Effector CD8-positive, alpha-beta T cell (primary cell): Measurements from ENCODE around the gene PLBD1.

Source experiments
- DNase-seq: peaks from one replicate; lab custom pipeline; 2025; lab: John Stamatoyannopoulos, UW

Gene PLBD1

DNA sequence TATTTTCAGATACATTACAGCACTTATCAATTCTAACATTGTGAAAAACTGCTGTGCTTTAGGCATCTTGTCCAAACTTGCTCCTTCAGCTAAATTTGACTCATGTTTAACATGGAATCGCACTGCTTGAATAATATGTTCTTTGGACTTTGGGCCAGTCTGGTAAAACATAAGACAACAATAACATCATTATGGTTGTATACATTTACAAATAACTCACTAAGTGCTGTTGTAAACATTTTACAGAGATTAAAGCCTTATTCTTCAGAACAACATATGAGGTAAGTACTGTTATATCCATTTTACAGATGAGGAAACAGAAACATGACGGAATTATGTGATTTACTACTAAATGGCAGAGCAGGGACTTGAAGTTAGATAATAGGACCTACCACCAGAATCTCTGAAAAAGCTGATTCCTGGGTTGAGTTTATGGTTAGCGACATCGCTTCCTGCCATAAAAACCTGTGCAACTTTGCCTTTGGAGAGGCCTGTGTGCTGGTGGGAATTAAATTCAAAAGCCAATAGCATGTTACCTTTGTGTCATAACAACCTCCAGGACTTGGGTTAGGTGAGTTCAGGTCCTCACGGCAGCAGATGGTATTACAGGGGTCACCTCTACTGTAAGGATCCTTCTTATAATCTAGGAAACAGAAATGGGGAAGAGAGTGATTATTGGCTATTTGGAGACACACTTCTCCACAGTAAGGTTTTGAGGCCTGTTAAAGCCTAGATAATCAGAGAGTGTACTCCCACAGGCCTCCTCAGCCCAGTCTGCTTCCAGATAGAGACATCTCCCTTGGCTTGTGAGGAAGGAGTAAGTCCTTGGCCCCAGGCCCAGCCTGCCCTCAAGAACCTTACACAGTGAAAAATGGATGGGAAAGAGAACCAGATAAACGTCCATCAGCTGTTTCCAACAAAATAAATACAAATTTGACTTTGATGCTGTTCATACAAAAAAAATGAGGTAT, 61.8 kb downstream of the PLBD1 start:
- no peak for DNase-seq

DNA sequence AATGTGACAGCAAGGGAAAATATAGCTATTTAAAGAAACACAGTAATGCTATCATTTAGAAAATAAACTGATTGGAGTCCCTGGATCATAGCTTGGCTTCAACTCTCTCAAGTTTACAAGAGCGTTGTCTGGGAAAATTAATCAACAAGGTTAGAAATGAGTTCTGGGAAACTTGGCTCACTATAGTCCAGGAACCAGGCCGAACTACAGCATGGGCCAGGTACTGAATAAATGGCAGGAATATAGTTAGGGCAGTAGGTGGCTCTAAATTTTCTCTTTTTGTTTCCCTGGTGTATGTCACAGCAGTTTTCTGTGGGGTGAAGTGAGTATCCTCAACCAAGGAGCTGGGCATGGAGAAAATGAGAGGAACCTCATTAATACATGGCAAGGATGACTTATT, 72.4 kb downstream of the PLBD1 start:
- no peak for DNase-seq

DNA sequence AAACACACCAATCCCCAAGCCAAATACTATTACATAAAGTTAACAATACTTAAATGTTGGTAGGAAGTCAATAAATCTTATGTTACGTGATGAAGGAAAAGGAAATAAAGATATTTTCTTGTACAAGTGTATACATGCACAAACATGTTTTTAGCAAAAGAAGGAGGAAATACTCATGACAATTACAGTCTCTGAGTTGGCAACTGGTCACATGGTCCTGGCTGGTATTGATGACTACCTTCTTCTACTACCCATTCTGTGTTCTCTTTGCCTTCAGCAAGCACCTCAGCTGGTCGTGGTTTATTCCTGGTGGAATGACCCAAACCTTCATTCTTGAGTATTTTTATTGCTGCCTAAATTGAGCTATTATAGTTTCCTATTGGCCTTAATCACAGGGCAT, 84.8 kb downstream of the PLBD1 start:
- no peak for DNase-seq

DNA sequence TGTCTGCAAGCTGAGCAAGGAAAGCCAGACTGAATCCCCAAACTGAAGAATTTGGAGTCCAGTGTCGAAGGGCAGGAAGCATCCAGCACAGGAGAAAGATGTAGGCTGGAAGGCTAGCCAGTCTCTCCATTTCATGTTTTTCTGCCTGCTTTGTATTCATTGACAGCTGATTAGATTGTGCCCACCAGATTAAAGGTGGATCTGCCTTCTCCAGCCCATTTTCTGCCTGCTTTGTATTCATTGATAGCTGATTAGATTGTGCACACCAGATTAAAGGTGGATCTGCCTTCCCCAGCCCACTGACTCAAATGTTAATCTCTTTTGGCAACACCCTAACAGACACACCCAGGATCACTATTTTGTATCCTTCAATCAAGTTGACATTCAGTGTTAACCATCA, 85.3 kb downstream of the PLBD1 start:
- DNase-seq = no peak

DNA sequence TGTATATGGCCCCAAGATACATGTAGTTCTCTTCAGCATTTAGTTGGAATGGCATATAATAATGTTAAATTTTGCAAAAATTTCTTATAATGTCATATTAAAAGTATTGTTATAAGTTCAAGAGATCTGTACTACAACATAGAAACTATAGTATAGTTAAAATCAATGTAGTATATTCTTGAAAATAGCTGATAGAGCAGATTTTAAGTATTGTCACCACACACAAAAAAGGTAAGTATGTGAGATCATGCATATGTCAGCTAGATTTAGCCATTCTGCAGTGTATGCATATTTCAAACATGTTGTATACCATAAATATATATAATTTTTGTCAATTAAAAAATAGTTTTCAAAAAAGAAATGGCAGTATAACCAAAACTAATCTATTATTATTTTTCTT, 86.5 kb downstream of the PLBD1 start:
- DNase-seq = no peak

DNA sequence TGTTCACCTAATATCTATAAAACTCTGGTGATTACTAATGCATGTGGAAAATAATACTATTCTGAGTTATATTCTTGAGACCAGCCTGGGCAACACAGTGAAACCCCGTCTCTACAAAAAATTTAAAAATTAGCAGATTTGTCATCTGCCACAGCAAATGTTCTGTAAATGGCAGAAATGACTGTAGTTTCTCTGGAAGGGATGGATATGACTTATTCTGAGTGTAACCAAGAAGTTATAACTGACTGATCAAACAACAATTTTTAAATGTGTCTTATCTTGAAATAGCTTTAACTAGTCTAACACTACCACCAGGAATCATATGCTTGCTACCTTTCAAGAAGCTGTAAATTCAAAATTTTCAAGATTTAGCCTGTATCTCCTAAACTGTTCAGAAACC, 88.7 kb downstream of the PLBD1 start:
- DNase-seq = no peak

DNA sequence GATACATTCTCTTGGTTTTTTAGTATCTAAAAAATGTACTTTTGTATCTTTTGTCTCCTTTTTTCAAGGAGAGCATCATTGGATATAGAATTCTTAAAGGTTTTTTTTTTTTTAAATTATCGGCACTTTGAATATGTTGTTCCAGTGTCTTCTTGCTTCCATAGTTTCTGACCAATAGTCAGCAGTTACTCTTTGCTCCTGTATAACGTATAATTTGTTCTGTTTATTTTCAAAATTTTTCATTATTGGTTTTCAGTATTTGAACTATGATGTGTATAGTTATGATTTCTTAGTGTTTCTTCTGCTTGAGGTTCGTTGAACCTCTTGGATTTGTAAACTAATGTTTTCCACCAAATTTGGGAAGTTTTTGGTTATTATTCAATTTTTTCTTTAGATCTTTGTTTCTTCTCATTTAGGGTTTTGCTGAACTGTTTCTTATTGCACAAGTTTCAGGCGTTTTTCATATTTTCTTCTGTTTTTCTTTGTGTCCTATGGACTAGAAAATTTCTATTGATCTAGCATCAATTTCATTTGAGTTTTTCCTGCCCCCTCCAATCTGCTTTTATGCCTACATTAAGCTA, 93.9 kb downstream of the PLBD1 start:
- no peak for DNase-seq

DNA sequence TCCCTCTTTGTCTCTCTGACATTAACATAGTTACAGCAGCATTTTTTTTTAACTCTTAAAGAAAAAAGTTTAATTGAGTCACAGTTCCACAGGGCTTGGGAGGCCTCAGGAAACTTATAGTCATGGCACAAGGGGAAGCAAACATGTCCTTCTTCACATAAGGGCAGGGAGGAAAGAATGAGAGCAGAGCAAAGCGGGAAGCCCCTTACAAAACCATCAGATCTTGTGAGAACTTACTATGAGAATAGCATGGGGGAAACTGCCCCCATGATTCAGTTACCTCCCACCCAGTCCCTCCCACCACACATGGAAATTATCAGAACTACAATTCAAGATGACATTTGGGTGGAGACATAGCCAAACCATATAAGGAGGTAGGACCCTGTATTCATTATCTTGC, 96.2 kb downstream of the PLBD1 start:
- no peak for DNase-seq

DNA sequence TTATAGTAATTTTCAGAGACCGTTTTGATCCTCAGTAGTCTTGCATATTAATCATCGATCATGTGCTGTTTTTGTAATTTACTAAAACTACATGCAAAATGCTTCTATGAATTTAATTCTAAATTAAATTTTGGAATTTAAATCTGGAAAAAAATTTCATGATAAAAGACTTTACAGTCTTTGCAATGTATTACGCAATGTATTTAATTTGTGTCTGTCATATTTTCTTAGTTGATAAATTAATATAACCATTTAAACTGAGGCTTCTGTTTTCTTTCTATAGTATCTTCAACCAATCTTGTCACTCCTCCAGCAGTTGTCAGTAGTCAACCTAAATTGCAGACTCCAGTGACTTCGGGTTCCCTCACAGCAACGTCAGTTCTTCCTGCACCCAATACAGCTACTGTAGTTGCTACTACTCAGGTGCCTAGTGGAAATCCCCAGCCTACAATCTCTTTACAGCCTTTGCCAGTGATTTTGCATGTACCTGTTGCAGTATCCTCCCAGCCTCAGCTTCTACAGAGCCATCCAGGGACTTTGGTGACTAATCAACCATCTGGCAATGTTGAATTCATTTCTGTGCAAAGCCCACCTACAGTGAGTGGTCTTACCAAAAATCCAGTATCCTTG, 107.4 kb downstream of the PLBD1 start:
- no peak for DNase-seq

DNA sequence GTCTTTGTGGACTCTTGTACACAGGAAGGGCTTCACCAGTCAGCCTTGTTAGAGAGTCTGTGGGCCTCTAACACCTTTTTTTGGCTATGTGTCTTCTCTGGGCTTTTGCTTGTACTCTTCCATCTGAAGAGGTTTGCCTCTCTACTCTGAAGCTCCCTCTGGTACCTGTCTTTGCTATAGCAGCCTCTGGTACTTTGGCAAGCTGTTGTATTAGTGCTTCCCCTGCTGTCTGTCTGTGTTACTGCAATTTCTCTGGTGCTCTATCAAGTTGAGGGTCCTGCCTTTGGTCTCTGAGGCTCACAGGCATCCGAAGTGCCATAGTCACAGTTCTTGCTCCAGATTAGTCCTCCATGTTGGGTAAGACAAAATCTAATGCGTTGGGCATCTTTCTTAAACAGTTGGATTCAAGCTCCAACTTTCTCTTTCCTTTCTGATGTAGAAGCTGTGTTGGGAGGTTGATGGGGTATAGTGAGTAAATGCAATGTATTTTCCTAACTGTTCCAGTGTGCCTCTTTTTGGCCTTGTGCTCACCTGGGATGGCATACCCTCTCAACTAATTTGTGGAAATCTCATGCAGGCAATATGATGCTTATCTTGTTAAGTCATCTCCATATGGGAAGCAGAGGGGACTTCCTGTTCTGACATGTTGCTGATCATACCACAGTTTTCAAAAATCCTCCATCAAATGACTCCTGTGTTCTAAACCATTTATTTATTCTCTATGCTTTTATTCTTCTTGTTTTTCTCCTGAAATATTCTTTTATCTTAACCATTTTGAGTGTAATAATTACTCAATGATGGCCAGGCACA, 113.4 kb downstream of the PLBD1 start:
- DNase-seq = no peak
